ENCODE data around the gene LYRM9.
"Not testable (repeated sequence)": the region's sequence is repeated elsewhere in the genome, so short reads cannot be mapped to it uniquely, and the experiment has no call there.

Gene LYRM9

GRCh38 chr17:27918498-27918897, 25.3 kb upstream of the LYRM9 start:
- DNase-seq (ENCODE audit: low spot score) = no peak
- H3K36me3 Mint-ChIP-seq (ENCODE audit: low read depth) = no peaks in the 10 kb centered on the region
- H3K27ac Mint-ChIP-seq = no peak overlapping the region
- no peaks in the 10 kb centered on the region for H3K9me3 Mint-ChIP-seq
- no peak overlapping the region for H3K4me3 Mint-ChIP-seq
- peaks cover 2% of the 10 kb centered on the region for H3K27me3 Mint-ChIP-seq (ENCODE audit: low read depth)
- no peaks in the 10 kb centered on the region for H3K4me1 Mint-ChIP-seq (ENCODE audit: low read depth)

- peaks cover 2% of the 10 kb centered on the region for H3K27me3 Mint-ChIP-seq (ENCODE audit: low read depth)
Observed at GRCh38 chr17:27917000-27917399, 23.8 kb upstream of the LYRM9 start.

GRCh38 chr17:27915709-27916108, 22.5 kb upstream of the LYRM9 start:
- no peak for DNase-seq (ENCODE audit: low spot score)
- Mint-ChIP-seq H3K27me3 (ENCODE audit: low read depth) (peaks cover 2% of the 10 kb centered on the region), H3K36me3 (ENCODE audit: low read depth) (no peaks in the 10 kb centered on the region), H3K4me1 (ENCODE audit: low read depth) (no peaks in the 10 kb centered on the region), H3K4me3 (no peak overlapping the region), H3K9me3 (no peaks in the 10 kb centered on the region), H3K27ac (no peak overlapping the region)

More at GRCh38 chr17:27917000-27917399, 23.8 kb upstream of the LYRM9 start:
- H3K4me3 Mint-ChIP-seq = no peak overlapping the region
- H3K27ac Mint-ChIP-seq = no peak overlapping the region
- DNase-seq (ENCODE audit: low spot score) = no peak
- H3K36me3 Mint-ChIP-seq (ENCODE audit: low read depth) = no peaks in the 10 kb centered on the region
- no peaks in the 10 kb centered on the region for H3K4me1 Mint-ChIP-seq (ENCODE audit: low read depth)
- no peaks in the 10 kb centered on the region for H3K9me3 Mint-ChIP-seq

- no peaks in the 10 kb centered on the region for H3K4me1 Mint-ChIP-seq (ENCODE audit: low read depth)
- no peak for DNase-seq (ENCODE audit: low spot score)
- H3K9me3 Mint-ChIP-seq = no peaks in the 10 kb centered on the region
- H3K4me3 Mint-ChIP-seq = no peak overlapping the region
- no peaks in the 10 kb centered on the region for H3K36me3 Mint-ChIP-seq (ENCODE audit: low read depth)
- H3K27me3 Mint-ChIP-seq (ENCODE audit: low read depth) = no peaks in the 10 kb centered on the region
- no peak overlapping the region for H3K27ac Mint-ChIP-seq
Observed at GRCh38 chr17:27914382-27914781, 21.2 kb upstream of the LYRM9 start.

- H3K27ac Mint-ChIP-seq = no peak overlapping the region
- H3K4me1 Mint-ChIP-seq (ENCODE audit: low read depth) = no peaks in the 10 kb centered on the region
- H3K9me3 Mint-ChIP-seq = no peaks in the 10 kb centered on the region
- no peak for DNase-seq (ENCODE audit: low spot score)
- H3K4me3 Mint-ChIP-seq = no peak overlapping the region
- H3K36me3 Mint-ChIP-seq (ENCODE audit: low read depth) = no peaks in the 10 kb centered on the region
- no peaks in the 10 kb centered on the region for H3K27me3 Mint-ChIP-seq (ENCODE audit: low read depth)
Observed at GRCh38 chr17:27912964-27913363, 19.8 kb upstream of the LYRM9 start.

GRCh38 chr17:27912299-27912698, 19.1 kb upstream of the LYRM9 start:
- not testable (repeated sequence) for DNase-seq (ENCODE audit: low spot score); H3K4me1 Mint-ChIP-seq (ENCODE audit: low read depth); H3K27ac Mint-ChIP-seq; H3K36me3 Mint-ChIP-seq (ENCODE audit: low read depth); H3K9me3 Mint-ChIP-seq; H3K4me3 Mint-ChIP-seq; H3K27me3 Mint-ChIP-seq (ENCODE audit: low read depth)

- H3K36me3 Mint-ChIP-seq (ENCODE audit: low read depth) = no peaks in the 10 kb centered on the region
- H3K27me3 Mint-ChIP-seq (ENCODE audit: low read depth) = peaks cover 8% of the 10 kb centered on the region
- no peaks in the 10 kb centered on the region for H3K9me3 Mint-ChIP-seq
- DNase-seq (ENCODE audit: low spot score) = no peak
- H3K27ac Mint-ChIP-seq = no peak overlapping the region
- H3K4me3 Mint-ChIP-seq = no peak overlapping the region
- H3K4me1 Mint-ChIP-seq (ENCODE audit: low read depth) = no peaks in the 10 kb centered on the region
Observed at GRCh38 chr17:27907976-27908558, 14.9 kb upstream of the LYRM9 start.

GRCh38 chr17:27906623-27907022, 13.5 kb upstream of the LYRM9 start:
- DNase-seq (ENCODE audit: low spot score) = no peak
- H3K27ac Mint-ChIP-seq = no peak overlapping the region
- no peaks in the 10 kb centered on the region for H3K36me3 Mint-ChIP-seq (ENCODE audit: low read depth)
- H3K4me3 Mint-ChIP-seq = no peak overlapping the region
- H3K4me1 Mint-ChIP-seq (ENCODE audit: low read depth) = no peaks in the 10 kb centered on the region
- peaks cover 8% of the 10 kb centered on the region for H3K27me3 Mint-ChIP-seq (ENCODE audit: low read depth)
- H3K9me3 Mint-ChIP-seq = no peaks in the 10 kb centered on the region

GRCh38 chr17:27906226-27906580, 13.0 kb upstream of the LYRM9 start:
- no peaks in the 10 kb centered on the region for H3K36me3 Mint-ChIP-seq (ENCODE audit: low read depth)
- no peaks in the 10 kb centered on the region for H3K9me3 Mint-ChIP-seq
- no peak overlapping the region for H3K27ac Mint-ChIP-seq
- no peak overlapping the region for H3K4me3 Mint-ChIP-seq
- H3K4me1 Mint-ChIP-seq (ENCODE audit: low read depth) = no peaks in the 10 kb centered on the region
- H3K27me3 Mint-ChIP-seq (ENCODE audit: low read depth) = peaks cover 8% of the 10 kb centered on the region
- no peak for DNase-seq (ENCODE audit: low spot score)

GRCh38 chr17:27905447-27906225, 12.5 kb upstream of the LYRM9 start:
- H3K4me1 Mint-ChIP-seq (ENCODE audit: low read depth) = no peaks in the 10 kb centered on the region
- no peak overlapping the region for H3K4me3 Mint-ChIP-seq
- H3K9me3 Mint-ChIP-seq = no peaks in the 10 kb centered on the region
- DNase-seq (ENCODE audit: low spot score) = no peak
- H3K27ac Mint-ChIP-seq = no peak overlapping the region
- H3K36me3 Mint-ChIP-seq (ENCODE audit: low read depth) = no peaks in the 10 kb centered on the region
- peaks cover 8% of the 10 kb centered on the region for H3K27me3 Mint-ChIP-seq (ENCODE audit: low read depth)

GRCh38 chr17:27904534-27905446, 11.6 kb upstream of the LYRM9 start:
- Mint-ChIP-seq H3K36me3 (ENCODE audit: low read depth) (no peaks in the 10 kb centered on the region), H3K27me3 (ENCODE audit: low read depth) (peaks cover 8% of the 10 kb centered on the region), H3K9me3 (no peaks in the 10 kb centered on the region), H3K4me3 (no peak overlapping the region), H3K27ac (no peak overlapping the region), H3K4me1 (ENCODE audit: low read depth) (no peaks in the 10 kb centered on the region)
- no peak for DNase-seq (ENCODE audit: low spot score)

- DNase-seq (ENCODE audit: low spot score) = no peak
- H3K9me3 Mint-ChIP-seq = no peaks in the 10 kb centered on the region
- no peak overlapping the region for H3K4me3 Mint-ChIP-seq
- peaks cover 8% of the 10 kb centered on the region for H3K27me3 Mint-ChIP-seq (ENCODE audit: low read depth)
- H3K36me3 Mint-ChIP-seq (ENCODE audit: low read depth) = no peaks in the 10 kb centered on the region
- H3K27ac Mint-ChIP-seq = no peak overlapping the region
- no peaks in the 10 kb centered on the region for H3K4me1 Mint-ChIP-seq (ENCODE audit: low read depth)
Observed at GRCh38 chr17:27904114-27904513, 10.9 kb upstream of the LYRM9 start.

- Mint-ChIP-seq H3K4me1 (ENCODE audit: low read depth) (no peaks in the 10 kb centered on the region), H3K9me3 (no peaks in the 10 kb centered on the region), H3K36me3 (ENCODE audit: low read depth) (no peaks in the 10 kb centered on the region), H3K27ac (no peak overlapping the region), H3K4me3 (no peak overlapping the region), H3K27me3 (ENCODE audit: low read depth) (peaks cover 21% of the 10 kb centered on the region)
- DNase-seq (ENCODE audit: low spot score) = no peak
Observed at GRCh38 chr17:27899525-27899924, 6.4 kb upstream of the LYRM9 start.

GRCh38 chr17:27898096-27898495, 4.9 kb upstream of the LYRM9 start:
- H3K27me3 Mint-ChIP-seq (ENCODE audit: low read depth) = peaks cover 25% of the 10 kb centered on the region
- DNase-seq (ENCODE audit: low spot score) = no peak
- H3K4me1 Mint-ChIP-seq (ENCODE audit: low read depth) = peaks cover 8% of the 10 kb centered on the region
- H3K27ac Mint-ChIP-seq = no peak overlapping the region
- H3K9me3 Mint-ChIP-seq = no peaks in the 10 kb centered on the region
- H3K4me3 Mint-ChIP-seq = no peak overlapping the region
- H3K36me3 Mint-ChIP-seq (ENCODE audit: low read depth) = no peaks in the 10 kb centered on the region
